Measurements from ENCODE around the gene YTHDF2.

DNA sequence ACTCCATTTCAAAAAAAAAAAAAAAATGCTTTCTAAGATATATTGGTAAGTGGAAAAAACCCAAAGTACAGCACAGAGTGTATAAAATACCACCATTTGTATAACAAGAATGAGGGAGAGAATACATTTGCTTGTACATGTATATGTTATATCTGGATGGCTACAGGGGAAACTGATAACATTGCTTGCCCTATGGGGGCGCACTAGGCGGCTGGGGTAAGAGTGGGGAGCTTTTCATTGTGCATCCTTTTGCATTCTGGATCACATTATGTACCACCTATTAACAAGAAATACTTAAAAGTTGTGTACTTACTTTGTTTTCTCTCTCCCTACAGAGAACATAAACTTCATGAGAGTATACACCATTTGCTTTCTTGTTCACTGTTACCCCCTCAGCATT, 46.6 kb downstream of the YTHDF2 start:
- TF ChIP-seq, protein P1, sequence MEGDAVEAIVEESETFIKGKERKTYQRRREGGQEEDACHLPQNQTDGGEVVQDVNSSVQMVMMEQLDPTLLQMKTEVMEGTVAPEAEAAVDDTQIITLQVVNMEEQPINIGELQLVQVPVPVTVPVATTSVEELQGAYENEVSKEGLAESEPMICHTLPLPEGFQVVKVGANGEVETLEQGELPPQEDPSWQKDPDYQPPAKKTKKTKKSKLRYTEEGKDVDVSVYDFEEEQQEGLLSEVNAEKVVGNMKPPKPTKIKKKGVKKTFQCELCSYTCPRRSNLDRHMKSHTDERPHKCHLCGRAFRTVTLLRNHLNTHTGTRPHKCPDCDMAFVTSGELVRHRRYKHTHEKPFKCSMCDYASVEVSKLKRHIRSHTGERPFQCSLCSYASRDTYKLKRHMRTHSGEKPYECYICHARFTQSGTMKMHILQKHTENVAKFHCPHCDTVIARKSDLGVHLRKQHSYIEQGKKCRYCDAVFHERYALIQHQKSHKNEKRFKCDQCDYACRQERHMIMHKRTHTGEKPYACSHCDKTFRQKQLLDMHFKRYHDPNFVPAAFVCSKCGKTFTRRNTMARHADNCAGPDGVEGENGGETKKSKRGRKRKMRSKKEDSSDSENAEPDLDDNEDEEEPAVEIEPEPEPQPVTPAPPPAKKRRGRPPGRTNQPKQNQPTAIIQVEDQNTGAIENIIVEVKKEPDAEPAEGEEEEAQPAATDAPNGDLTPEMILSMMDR (IDR thresholded peaks at IDR 0.05): no peak
- TF ChIP-seq POLR2AphosphoS5 (IDR thresholded peaks at IDR 0.05): no peak
- TF ChIP-seq POLR2A (IDR thresholded peaks at IDR 0.05): no peak
- no peak for TF ChIP-seq EP300 (IDR thresholded peaks at IDR 0.05)

All from sigmoid colon (tissue), 4 donors.